Pons (tissue), 1 donor: ENCODE results near the gene ZGPAT.

Source experiments
- DNase-seq: peaks from one replicate; pipeline ENCODE4 v3.0.0-alpha.2; 2016; ENCODE audit warnings: low spot score

The ZGPAT gene

DNA sequence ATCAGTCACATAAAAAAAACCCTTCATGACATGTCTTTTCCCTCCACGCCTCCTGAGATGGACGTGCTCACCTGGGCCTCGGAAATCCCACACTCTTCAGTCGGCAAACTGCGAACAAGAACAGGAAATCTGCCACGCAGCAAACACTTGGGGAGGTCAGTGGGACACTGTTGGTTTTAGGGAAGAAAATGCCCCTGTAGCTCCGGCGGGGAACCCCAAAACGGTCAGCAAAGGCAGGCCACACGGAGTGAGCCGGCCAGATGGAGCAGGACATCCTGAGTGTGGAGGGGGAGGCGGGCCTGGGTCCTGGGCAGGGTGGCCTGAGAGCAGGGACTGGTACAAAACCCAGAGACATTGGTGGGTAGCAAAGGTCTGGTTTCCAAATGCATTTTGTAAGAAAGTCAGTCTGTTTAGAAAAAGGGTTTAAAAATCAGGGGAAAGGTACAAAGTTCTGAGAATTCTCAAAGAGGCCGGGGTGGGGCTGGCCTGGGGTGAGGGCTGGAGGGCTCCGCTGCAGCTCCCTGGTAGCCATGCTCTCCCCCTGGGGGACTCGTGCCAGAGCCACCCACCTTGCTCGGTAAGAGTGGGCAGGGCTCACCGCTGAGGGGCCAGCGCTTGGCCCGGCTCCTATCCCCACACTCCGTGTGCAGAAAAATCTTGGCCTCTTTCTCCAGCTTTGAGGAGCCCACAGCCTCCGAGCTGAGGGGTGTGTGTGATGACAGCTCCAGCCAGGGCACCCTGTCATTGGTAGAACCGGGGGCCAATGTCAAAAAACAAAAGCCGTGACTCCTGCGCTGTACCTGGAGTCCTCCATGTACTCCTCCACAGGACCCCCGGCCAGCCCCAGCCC is 37.0 kb downstream of the ZGPAT start:
- DNase-seq = no peak

GRCh38 chr20:63745424-63745805 is 37.6 kb downstream of the ZGPAT start:
- DNase-seq = no peak

- no peak for DNase-seq
Observed at GRCh38 chr20:63745961-63746731, 38.3 kb downstream of the ZGPAT start.

GRCh38 chr20:63746751-63747315 is 39.0 kb downstream of the ZGPAT start:
- no peak for DNase-seq

DNA sequence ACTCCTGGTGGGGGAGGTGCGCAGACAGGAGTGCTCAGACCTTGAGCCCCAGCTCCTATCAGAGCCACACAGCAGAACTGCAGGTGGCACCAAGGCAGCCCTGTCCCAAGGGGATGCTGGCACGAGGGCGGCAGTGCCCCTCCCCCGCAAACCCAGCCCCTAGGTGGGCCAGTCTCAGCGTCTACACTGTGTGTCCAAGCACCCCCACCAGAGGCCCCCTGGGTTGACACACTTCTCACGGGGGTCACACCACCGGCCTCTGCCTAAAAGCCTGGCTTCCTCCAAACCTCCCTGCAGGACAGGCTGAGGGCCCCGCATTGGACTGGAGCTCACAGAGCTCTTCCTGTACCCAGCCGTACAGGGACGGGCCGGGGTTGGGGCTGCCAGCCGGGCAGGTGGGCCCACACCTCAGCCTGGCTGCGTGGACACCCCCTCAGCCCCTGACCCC is 39.8 kb downstream of the ZGPAT start:
- no peak for DNase-seq

DNA sequence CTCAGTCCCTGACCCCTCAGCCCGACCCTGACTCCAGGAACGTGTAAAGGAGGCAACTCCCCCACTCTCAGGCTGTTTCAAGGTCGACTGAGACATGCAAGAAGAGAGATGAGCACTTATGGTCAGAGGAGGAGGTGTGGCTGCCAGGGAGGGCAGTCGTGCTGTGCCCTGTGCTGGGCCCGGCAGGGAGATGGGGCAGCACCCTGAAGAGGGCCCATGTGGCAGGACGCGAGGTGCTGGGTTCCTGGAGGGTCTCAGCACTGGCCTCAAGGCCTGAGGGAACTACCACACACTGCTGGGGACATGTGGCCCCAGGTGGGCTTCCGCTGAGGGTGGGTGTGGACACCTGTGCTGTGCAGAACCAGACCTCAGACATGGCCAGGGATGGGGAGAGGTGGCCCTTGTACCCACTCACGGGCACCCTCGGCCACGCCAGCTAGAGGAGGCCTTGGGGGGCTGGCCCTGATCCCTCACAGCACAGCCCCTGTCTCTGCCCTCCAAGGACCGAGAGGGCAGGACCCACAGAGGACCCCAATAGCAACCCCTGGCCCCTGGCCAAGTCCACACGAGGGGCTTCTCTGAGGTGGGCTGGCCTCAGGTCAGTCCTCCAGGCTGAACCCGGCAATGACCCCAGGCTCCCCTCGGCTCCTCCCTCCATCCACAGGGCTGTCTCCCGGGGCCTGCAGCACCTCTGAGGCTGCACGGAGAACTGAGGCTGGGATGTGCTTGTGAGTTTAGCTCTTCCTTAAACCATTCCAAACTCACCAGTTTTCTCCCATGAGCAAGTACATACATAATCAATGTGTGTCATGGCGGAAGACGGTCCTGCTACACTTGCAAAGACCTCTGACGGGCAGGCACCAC is 40.5 kb downstream of the ZGPAT start:
- no peak for DNase-seq

- DNase-seq = no peak
Observed at GRCh38 chr20:63748934-63749270, 41.1 kb downstream of the ZGPAT start.

- no peak for DNase-seq
Observed at GRCh38 chr20:63749597-63750508, 42.0 kb downstream of the ZGPAT start.

- no peak for DNase-seq
Observed at GRCh38 chr20:63750807-63751470, 43.1 kb downstream of the ZGPAT start.

DNA sequence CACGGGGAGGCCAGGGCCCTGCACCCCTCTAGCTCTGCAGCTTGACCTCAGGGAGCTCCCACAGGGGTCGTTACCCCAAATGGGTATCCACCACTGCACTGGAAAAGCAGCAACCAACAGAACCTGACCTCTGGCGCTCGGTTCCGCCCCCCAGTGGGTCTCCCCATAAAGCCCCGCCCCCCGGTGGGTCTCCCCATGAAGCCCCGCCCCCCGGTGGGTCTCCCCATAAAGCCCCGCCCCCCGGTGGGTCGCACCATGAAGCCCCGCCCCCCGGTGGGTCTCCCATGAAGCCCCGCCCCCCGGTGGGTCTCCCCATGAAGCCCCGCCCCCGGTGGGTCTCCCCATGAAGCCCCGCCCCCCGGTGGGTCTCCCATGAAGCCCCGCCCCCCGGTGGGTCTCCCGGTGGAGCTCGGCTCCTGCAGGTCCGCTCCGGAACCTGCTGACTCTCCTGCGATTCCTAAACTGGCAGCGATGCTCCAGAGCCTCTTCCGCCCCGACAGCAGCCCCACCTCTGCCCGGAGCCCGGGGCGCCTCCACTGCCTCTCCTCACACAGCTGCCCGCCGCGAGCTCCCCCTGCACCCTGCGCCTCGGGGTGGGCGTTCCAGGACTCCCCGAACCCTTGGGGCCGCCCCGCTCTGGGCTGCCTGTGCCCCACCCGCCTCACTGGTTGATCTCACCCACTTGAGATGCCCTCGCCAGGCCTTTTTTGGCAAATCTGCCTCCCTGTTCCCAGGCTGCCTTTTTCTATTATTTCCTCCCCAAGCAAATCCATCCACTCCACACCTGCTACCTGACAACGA is 43.8 kb downstream of the ZGPAT start:
- no peak for DNase-seq

DNA sequence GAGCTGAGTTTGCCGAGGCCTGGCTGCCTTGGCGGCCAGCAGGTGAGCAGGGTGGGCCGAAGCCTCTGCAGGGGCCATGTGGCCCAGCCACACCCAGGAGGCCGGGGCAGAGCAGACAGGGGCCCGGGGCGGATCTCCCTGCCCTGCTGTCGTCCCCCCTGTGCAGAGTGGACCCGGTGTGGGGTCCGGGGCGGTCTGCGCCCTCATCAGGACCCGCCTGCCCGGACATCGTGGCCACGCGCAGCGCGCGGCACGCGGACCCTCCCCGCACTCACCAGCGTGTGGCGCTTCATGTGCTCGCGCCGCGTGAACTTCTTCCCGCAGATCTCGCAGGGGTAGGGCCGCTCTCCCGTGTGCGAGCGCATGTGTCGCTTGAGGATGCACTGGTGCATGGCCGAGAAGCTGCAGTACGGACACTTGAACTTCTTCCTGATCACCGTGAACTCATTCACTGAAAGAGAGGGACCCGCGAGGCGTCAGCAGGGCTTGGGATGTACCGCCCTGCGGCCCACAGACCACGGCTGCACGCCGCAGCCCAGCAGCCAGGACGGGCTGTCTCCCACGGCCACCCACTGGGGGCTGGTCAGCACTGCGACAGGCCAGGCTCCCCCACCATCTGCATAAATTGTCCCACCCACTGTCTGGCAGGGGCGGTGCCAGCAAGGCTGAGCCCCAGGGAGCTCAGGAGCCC is 44.7 kb downstream of the ZGPAT start:
- DNase-seq = no peak

- no peak for DNase-seq
Observed at GRCh38 chr20:63753381-63753780, 45.5 kb downstream of the ZGPAT start.

GRCh38 chr20:63754008-63754407 is 46.2 kb downstream of the ZGPAT start:
- no peak for DNase-seq

DNA sequence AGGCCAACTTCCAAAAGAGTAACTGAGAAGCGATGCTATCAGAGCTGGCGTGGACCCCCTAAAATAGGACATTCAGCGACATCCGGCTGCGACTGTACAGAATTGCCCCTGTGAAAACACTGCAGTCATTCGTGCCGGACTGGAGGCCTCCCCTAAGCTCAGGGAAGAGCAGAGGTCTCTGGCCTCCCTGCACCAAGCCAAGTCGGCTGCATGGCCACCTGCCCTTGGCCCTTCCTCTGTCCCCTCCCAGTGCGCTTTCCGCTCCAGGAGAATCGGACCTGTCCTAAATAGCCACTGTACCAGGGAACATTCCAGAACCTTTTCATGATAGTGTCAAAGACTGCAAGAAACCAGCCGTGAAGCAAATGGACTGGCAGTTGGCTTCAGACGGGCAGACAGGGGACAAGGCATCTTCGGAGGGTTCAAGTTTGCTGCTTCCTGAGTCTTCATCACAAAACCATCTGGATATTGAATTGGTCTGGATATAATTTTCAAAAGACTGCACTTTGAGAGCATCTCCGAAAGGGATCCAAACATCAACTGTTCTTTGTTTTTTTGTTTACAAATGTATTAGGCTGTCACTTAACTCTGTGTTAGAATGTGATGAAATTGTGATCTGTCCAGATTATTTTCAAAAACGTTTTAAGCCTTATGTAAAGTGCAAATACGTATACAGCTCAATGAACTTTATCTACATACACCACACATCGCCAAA is 48.3 kb downstream of the ZGPAT start:
- DNase-seq = no peak

DNA sequence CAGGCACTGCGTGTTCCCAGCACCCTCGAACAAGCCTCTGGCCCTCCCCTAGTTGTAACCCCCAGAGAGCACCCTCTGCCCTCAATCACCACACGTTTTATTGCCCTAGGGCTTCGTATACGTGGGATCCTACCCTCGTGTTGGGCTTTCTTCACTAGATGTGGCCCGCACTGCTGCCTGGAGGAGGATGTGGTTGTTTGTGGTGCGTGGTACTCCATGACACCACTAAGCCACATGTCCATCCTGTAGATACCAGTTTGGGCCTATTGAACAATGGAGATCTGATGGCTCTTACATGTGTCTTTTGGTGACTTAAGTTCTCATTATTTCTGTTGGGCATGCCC is 48.8 kb downstream of the ZGPAT start:
- no peak for DNase-seq

DNA sequence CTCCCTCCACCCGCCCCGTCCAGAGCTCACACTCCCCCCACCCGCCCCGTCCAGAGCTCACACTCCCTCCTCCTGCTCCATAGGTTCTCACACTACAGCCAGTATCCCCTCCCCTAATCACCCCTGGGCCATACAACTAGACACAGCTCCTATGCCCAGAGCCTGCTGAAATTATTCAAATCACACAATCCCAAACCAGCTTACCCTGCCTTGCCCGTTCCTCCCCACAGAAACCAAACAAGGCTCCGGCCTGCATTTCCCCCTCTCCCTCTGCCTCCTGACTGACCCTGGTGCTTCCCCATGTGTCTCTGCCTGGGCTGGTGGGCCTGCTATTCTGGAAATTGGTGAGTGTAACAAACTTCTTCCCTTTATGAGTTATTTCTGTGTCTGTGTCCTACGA is 50.3 kb downstream of the ZGPAT start:
- no peak for DNase-seq

DNA sequence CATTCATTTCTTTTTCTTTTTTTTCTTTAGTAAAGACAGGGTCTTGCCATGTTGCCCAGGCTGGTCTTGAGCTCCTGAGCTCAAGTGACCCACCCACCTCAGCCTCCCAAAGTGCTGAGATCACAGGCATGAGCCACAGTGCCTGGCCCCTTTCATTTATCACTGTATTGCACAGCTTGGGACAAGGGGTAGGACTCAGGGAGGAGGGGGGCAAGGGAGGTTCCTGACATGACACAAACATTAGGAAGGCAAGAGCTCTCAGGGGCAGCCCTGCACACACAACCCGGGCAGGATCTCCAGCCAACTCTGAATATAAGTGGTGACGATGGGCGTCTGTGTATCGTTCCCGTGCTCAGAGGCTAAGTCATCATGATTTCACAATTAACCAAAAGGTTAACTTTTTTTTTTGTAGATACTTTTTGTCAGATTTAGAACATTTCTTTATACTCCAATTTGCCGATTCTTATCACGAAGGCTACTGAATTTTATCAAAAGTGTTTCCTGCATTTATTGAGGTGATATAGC is 51.6 kb downstream of the ZGPAT start:
- no peak for DNase-seq
